Left renal cortex interstitium (tissue), 4 donors: ENCODE data around the gene JARID2. TPM values are rescaled to one million over a fixed set of nuclear protein-coding genes. Genes with fewer than 3 reads are reported as not detected.
"Not testable (repeated sequence)": the region's sequence is repeated elsewhere in the genome, so short reads cannot be mapped to it uniquely, and the experiment has no call there.

Source experiments
- DNase-seq, 4 donors: peaks; one replicate each; pipeline ENCODE4 v3.0.0-alpha.2; 2013; ENCODE audit warnings: low read depth in 4 of 4, low spot score in 2 of 4, missing footprints in 1 of 4
- polyA plus RNA-seq, 4 donors: library from polyadenylated mRNA; unstranded; fragments of 120-200 nt; gene quantifications; one replicate each; pipeline ENCODE4 v1.2.1, GENCODE V29; 2013; ENCODE audit not compliant: insufficient read length in 4 of 4

The JARID2 gene
- polyA plus RNA-seq, 4 donors = 26.1 to 33.0 (median 28.9) TPM

GRCh38 chr6:15285682-15286294 is 39.9 kb downstream of the JARID2 start:
- no peak for DNase-seq

GRCh38 chr6:15287670-15288375 is 42.0 kb downstream of the JARID2 start:
- DNase-seq = no peak

GRCh38 chr6:15288856-15289255 is 43.0 kb downstream of the JARID2 start:
- no peak for DNase-seq

GRCh38 chr6:15289456-15289855 is 43.6 kb downstream of the JARID2 start:
- not testable (repeated sequence) for DNase-seq

GRCh38 chr6:15290067-15290680 is 44.3 kb downstream of the JARID2 start:
- DNase-seq = no peak

- no peak for DNase-seq
Measured at GRCh38 chr6:15290962-15291704, 45.3 kb downstream of the JARID2 start.

- DNase-seq = no peak
Measured at GRCh38 chr6:15292721-15293302, 46.9 kb downstream of the JARID2 start.

GRCh38 chr6:15293674-15294073 is 47.8 kb downstream of the JARID2 start:
- DNase-seq = no peak

- no peak for DNase-seq
Measured at GRCh38 chr6:15294504-15294903, 48.6 kb downstream of the JARID2 start.

GRCh38 chr6:15296249-15296648 is 50.4 kb downstream of the JARID2 start:
- no peak for DNase-seq

GRCh38 chr6:15296735-15297134 is 50.9 kb downstream of the JARID2 start:
- DNase-seq = no peak

- not testable (repeated sequence) for DNase-seq
Measured at GRCh38 chr6:15297167-15297566, 51.3 kb downstream of the JARID2 start.

GRCh38 chr6:15297895-15298590 is 52.2 kb downstream of the JARID2 start:
- no peak for DNase-seq

- no peak for DNase-seq
Measured at GRCh38 chr6:15299430-15300131, 53.7 kb downstream of the JARID2 start.

GRCh38 chr6:15301179-15302006 is 55.5 kb downstream of the JARID2 start:
- DNase-seq = no peak

GRCh38 chr6:15303162-15303919 is 57.5 kb downstream of the JARID2 start:
- DNase-seq = no peak

GRCh38 chr6:15303920-15304291 is 58.0 kb downstream of the JARID2 start:
- DNase-seq = no peak
